ENCODE measurements around the gene ZSCAN30. TPM values are rescaled to one million over a fixed set of nuclear protein-coding genes. Genes with fewer than 3 reads are reported as not detected.

ZSCAN30 gene
- total and polyA plus RNA-seq, 10 of the 15 experiments (the other 5 are each of a cell fraction or from before 2014, with no cell fraction given): 2.7 to 15.7 (median 11.2) TPM

DNA sequence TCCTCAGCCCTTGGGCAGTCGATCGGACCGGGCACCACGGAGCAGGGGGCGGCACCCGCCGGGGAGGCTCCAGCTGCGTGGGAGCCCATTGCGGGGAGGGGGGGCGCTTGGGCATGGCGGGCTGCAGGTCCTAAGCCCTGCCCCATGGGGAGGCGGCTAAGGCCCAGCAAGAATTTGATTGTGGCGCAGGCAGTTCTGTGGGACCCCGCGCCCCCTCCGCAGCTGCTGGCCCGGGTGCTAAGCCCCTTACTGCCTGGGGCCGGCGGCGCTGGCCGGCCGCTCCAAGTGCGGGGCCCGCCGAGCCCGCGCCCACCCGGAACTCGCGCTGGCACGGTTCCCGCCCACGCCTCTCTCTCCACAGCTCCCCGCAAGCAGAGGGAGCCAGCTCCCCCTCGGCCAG, 18.4 kb downstream of the ZSCAN30 start (continued):
- TF ChIP-seq, protein P1, sequence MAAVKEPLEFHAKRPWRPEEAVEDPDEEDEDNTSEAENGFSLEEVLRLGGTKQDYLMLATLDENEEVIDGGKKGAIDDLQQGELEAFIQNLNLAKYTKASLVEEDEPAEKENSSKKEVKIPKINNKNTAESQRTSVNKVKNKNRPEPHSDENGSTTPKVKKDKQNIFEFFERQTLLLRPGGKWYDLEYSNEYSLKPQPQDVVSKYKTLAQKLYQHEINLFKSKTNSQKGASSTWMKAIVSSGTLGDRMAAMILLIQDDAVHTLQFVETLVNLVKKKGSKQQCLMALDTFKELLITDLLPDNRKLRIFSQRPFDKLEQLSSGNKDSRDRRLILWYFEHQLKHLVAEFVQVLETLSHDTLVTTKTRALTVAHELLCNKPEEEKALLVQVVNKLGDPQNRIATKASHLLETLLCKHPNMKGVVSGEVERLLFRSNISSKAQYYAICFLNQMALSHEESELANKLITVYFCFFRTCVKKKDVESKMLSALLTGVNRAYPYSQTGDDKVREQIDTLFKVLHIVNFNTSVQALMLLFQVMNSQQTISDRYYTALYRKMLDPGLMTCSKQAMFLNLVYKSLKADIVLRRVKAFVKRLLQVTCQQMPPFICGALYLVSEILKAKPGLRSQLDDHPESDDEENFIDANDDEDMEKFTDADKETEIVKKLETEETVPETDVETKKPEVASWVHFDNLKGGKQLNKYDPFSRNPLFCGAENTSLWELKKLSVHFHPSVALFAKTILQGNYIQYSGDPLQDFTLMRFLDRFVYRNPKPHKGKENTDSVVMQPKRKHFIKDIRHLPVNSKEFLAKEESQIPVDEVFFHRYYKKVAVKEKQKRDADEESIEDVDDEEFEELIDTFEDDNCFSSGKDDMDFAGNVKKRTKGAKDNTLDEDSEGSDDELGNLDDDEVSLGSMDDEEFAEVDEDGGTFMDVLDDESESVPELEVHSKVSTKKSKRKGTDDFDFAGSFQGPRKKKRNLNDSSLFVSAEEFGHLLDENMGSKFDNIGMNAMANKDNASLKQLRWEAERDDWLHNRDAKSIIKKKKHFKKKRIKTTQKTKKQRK (IDR thresholded peaks at IDR 0.05; ENCODE audit: low read depth, low read length): no peak
- TF ChIP-seq, protein P2, sequence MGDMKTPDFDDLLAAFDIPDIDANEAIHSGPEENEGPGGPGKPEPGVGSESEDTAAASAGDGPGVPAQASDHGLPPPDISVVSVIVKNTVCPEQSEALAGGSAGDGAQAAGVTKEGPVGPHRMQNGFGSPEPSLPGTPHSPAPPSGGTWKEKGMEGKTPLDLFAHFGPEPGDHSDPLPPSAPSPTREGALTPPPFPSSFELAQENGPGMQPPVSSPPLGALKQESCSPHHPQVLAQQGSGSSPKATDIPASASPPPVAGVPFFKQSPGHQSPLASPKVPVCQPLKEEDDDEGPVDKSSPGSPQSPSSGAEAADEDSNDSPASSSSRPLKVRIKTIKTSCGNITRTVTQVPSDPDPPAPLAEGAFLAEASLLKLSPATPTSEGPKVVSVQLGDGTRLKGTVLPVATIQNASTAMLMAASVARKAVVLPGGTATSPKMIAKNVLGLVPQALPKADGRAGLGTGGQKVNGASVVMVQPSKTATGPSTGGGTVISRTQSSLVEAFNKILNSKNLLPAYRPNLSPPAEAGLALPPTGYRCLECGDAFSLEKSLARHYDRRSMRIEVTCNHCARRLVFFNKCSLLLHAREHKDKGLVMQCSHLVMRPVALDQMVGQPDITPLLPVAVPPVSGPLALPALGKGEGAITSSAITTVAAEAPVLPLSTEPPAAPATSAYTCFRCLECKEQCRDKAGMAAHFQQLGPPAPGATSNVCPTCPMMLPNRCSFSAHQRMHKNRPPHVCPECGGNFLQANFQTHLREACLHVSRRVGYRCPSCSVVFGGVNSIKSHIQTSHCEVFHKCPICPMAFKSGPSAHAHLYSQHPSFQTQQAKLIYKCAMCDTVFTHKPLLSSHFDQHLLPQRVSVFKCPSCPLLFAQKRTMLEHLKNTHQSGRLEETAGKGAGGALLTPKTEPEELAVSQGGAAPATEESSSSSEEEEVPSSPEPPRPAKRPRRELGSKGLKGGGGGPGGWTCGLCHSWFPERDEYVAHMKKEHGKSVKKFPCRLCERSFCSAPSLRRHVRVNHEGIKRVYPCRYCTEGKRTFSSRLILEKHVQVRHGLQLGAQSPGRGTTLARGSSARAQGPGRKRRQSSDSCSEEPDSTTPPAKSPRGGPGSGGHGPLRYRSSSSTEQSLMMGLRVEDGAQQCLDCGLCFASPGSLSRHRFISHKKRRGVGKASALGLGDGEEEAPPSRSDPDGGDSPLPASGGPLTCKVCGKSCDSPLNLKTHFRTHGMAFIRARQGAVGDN (IDR thresholded peaks at IDR 0.05): no peak
- TF ChIP-seq SIN3A (IDR thresholded peaks at IDR 0.05; ENCODE audit: low read depth, low read length) (no peak), NR2C1 (IDR thresholded peaks at IDR 0.05) (no peak), TAF1 (IDR thresholded peaks at IDR 0.05; ENCODE audit: borderline replicate concordance, low read depth, low read length) (no peak), MTA3 (IDR thresholded peaks at IDR 0.05; ENCODE audit: borderline replicate concordance, low read length) (no peak), ZBTB11 (CRISPR knock-in tag; IDR thresholded peaks at IDR 0.05) (no peak), NFYB (IDR thresholded peaks at IDR 0.05; ENCODE audit: insufficient read depth, low read depth, low read length) (no peak), IRF5 (IDR thresholded peaks at IDR 0.05; ENCODE audit: borderline replicate concordance) (no peak), SUZ12 (IDR thresholded peaks at IDR 0.05; ENCODE audit: unreplicated experiment) (no peak), ASH2L (IDR thresholded peaks at IDR 0.05; ENCODE audit: borderline replicate concordance, low read depth) (no peak)

Measured in GM12878 (cell line).